Activated CD4-positive, alpha-beta T cell treated with anti-CD3 and anti-CD28 coated beads, Interleukin-2, amount 10 ng/mL, durations not matched to agents 7 days and 5 days (primary cell): ENCODE data around the gene PTPRN2. TPM values are rescaled to one million over a fixed set of nuclear protein-coding genes. Genes with fewer than 3 reads are reported as not detected.

Experiments used
- CTCF ChIA-PET: fragments of 350-600 bp; sonication (Branson Sonifier 250); formaldehyde crosslinking; loops from one replicate; lab custom pipeline; 2021; ENCODE audit warnings: antibody characterized with exemption; lab: Charles Lee
- POLR2A ChIA-PET: fragments of 350-600 bp; sonication (Branson Sonifier 250); formaldehyde crosslinking; loops from one replicate; lab custom pipeline; 2021; ENCODE audit warnings: antibody characterized with exemption; lab: Charles Lee
- DNase-seq: peaks from one replicate; pipeline ENCODE4 v3.0.0-alpha.2; 2020
- H3K27ac Mint-ChIP-seq: one replicate; pipeline ENCODE4 v1.8.0; 2021; ENCODE audit warnings: mild to moderate bottlenecking, moderate library complexity, mixed read lengths
- H3K27me3 Mint-ChIP-seq: one replicate; pipeline ENCODE4 v1.8.0; 2021; ENCODE audit warnings: mixed read lengths
- H3K36me3 Mint-ChIP-seq: one replicate; pipeline ENCODE4 v1.8.0; 2021; ENCODE audit warnings: low read depth, mixed read lengths
- H3K4me1 Mint-ChIP-seq: one replicate; pipeline ENCODE4 v1.8.0; 2021; ENCODE audit warnings: mixed read lengths
- H3K4me3 Mint-ChIP-seq: one replicate; pipeline ENCODE4 v1.8.0; 2021; ENCODE audit warnings: mild to moderate bottlenecking, moderate library complexity, mixed read lengths
- H3K9me3 Mint-ChIP-seq: one replicate; pipeline ENCODE4 v1.8.0; 2021; ENCODE audit warnings: mixed read lengths
- total RNA-seq, 2 experiments: library from RNA; stranded (reverse); gene quantifications; one replicate each; pipeline ENCODE4 v1.2.3, GENCODE V29; 2021

The PTPRN2 gene
- total RNA-seq, 2 experiments from 2014 or later = 2.6 to 2.7 TPM

GRCh38 chr7:158445421-158446175 is 142.0 kb downstream of the PTPRN2 start:
- H3K36me3 Mint-ChIP-seq = no peaks in the 10 kb centered on the region
- CTCF ChIA-PET = no interaction called here

GRCh38 chr7:158444501-158445420 is 142.9 kb downstream of the PTPRN2 start:
- no peaks in the 10 kb centered on the region for H3K27me3 Mint-ChIP-seq
- H3K36me3 Mint-ChIP-seq = no peaks in the 10 kb centered on the region
- CTCF ChIA-PET = no interaction called here
- H3K27ac Mint-ChIP-seq = no peak overlapping the region
- POLR2A ChIA-PET = no interaction called here
- peaks cover 12% of the 10 kb centered on the region for H3K9me3 Mint-ChIP-seq
- H3K4me3 Mint-ChIP-seq = no peak overlapping the region
- no peaks in the 10 kb centered on the region for H3K4me1 Mint-ChIP-seq
- no peak for DNase-seq

More at GRCh38 chr7:158445421-158446175, 142.0 kb downstream of the PTPRN2 start:
- POLR2A ChIA-PET = no interaction called here
- H3K27me3 Mint-ChIP-seq = no peaks in the 10 kb centered on the region
- H3K9me3 Mint-ChIP-seq = peaks cover 8% of the 10 kb centered on the region
- DNase-seq = no peak
- no peak overlapping the region for H3K27ac Mint-ChIP-seq
- no peak overlapping the region for H3K4me3 Mint-ChIP-seq
- H3K4me1 Mint-ChIP-seq = no peaks in the 10 kb centered on the region

- no peak overlapping the region for H3K27ac Mint-ChIP-seq
- DNase-seq = no peak
- no peaks in the 10 kb centered on the region for H3K36me3 Mint-ChIP-seq
- H3K27me3 Mint-ChIP-seq = no peaks in the 10 kb centered on the region
- peaks cover 12% of the 10 kb centered on the region for H3K9me3 Mint-ChIP-seq
- CTCF ChIA-PET = no interaction called here
- no peak overlapping the region for H3K4me3 Mint-ChIP-seq
- no peaks in the 10 kb centered on the region for H3K4me1 Mint-ChIP-seq
- POLR2A ChIA-PET = no interaction called here
Measured at GRCh38 chr7:158443688-158444483, 143.7 kb downstream of the PTPRN2 start.

GRCh38 chr7:158443014-158443687 is 144.5 kb downstream of the PTPRN2 start:
- POLR2A ChIA-PET = no interaction called here
- no peaks in the 10 kb centered on the region for H3K27me3 Mint-ChIP-seq
- H3K27ac Mint-ChIP-seq = no peak overlapping the region
- H3K4me1 Mint-ChIP-seq = no peaks in the 10 kb centered on the region
- H3K36me3 Mint-ChIP-seq = no peaks in the 10 kb centered on the region
- no peak for DNase-seq
- H3K4me3 Mint-ChIP-seq = no peak overlapping the region
- CTCF ChIA-PET = no interaction called here
- H3K9me3 Mint-ChIP-seq = peaks cover 12% of the 10 kb centered on the region

- no peaks in the 10 kb centered on the region for H3K36me3 Mint-ChIP-seq
- POLR2A ChIA-PET = no interaction called here
- no peak for DNase-seq
- CTCF ChIA-PET = no interaction called here
- peaks cover 12% of the 10 kb centered on the region for H3K9me3 Mint-ChIP-seq
- H3K27me3 Mint-ChIP-seq = no peaks in the 10 kb centered on the region
- no peak overlapping the region for H3K27ac Mint-ChIP-seq
- no peak overlapping the region for H3K4me3 Mint-ChIP-seq
- H3K4me1 Mint-ChIP-seq = no peaks in the 10 kb centered on the region
Measured at GRCh38 chr7:158442260-158442659, 145.4 kb downstream of the PTPRN2 start.

- H3K4me3 Mint-ChIP-seq = no peak overlapping the region
- CTCF ChIA-PET = no interaction called here
- POLR2A ChIA-PET = no interaction called here
- H3K4me1 Mint-ChIP-seq = no peaks in the 10 kb centered on the region
- H3K36me3 Mint-ChIP-seq = no peaks in the 10 kb centered on the region
- H3K9me3 Mint-ChIP-seq = peaks cover 12% of the 10 kb centered on the region
- no peak for DNase-seq
- no peak overlapping the region for H3K27ac Mint-ChIP-seq
- H3K27me3 Mint-ChIP-seq = peaks cover 7% of the 10 kb centered on the region
Measured at GRCh38 chr7:158439035-158439434, 148.6 kb downstream of the PTPRN2 start.

GRCh38 chr7:158432369-158433341 is 155.0 kb downstream of the PTPRN2 start:
- no peaks in the 10 kb centered on the region for H3K4me1 Mint-ChIP-seq
- no peaks in the 10 kb centered on the region for H3K9me3 Mint-ChIP-seq
- peaks cover 7% of the 10 kb centered on the region for H3K27me3 Mint-ChIP-seq
- H3K36me3 Mint-ChIP-seq = no peaks in the 10 kb centered on the region
- no peak for DNase-seq
- POLR2A ChIA-PET = no interaction called here
- H3K4me3 Mint-ChIP-seq = no peak overlapping the region
- CTCF ChIA-PET = interaction anchor here (1.6 kb wide), 1 partner anchor 15 kb away, joined by 3 read pairs; no protein-coding TSS in a partner anchor
- no peak overlapping the region for H3K27ac Mint-ChIP-seq

GRCh38 chr7:158431941-158432347 is 155.7 kb downstream of the PTPRN2 start:
- POLR2A ChIA-PET = no interaction called here
- H3K4me1 Mint-ChIP-seq = no peaks in the 10 kb centered on the region
- H3K36me3 Mint-ChIP-seq = no peaks in the 10 kb centered on the region
- H3K27ac Mint-ChIP-seq = no peak overlapping the region
- CTCF ChIA-PET = interaction anchor here (1.6 kb wide), 1 partner anchor 14 kb away, joined by 3 read pairs; no protein-coding TSS in a partner anchor
- H3K9me3 Mint-ChIP-seq = no peaks in the 10 kb centered on the region
- DNase-seq = no peak
- peaks cover 7% of the 10 kb centered on the region for H3K27me3 Mint-ChIP-seq
- no peak overlapping the region for H3K4me3 Mint-ChIP-seq

- H3K27me3 Mint-ChIP-seq = peaks cover 6% of the 10 kb centered on the region
- no peaks in the 10 kb centered on the region for H3K4me1 Mint-ChIP-seq
- no peaks in the 10 kb centered on the region for H3K36me3 Mint-ChIP-seq
- ChIA-PET POLR2A (no interaction called here), CTCF (no interaction called here)
- no peak overlapping the region for H3K27ac Mint-ChIP-seq
- no peak overlapping the region for H3K4me3 Mint-ChIP-seq
- no peak for DNase-seq
- no peaks in the 10 kb centered on the region for H3K9me3 Mint-ChIP-seq
Measured at GRCh38 chr7:158431055-158431940, 156.3 kb downstream of the PTPRN2 start.

- Mint-ChIP-seq H3K4me3 (no peak overlapping the region), H3K36me3 (no peaks in the 10 kb centered on the region), H3K4me1 (no peaks in the 10 kb centered on the region), H3K27me3 (no peaks in the 10 kb centered on the region), H3K9me3 (no peaks in the 10 kb centered on the region), H3K27ac (no peak overlapping the region)
- ChIA-PET CTCF (no interaction called here), POLR2A (no interaction called here)
- no peak for DNase-seq
Measured at GRCh38 chr7:158430308-158431034, 157.2 kb downstream of the PTPRN2 start.
